ENCODE measurements around the gene NTRK2. TPM values are rescaled to one million over a fixed set of nuclear protein-coding genes. Genes with fewer than 3 reads are reported as not detected.

NTRK2 gene
- total RNA-seq, 5 donors from 2014 or later (not counting 1 experiment from before 2014, with no cell fraction given): 0.05 to 0.39 (median 0.12) TPM; not detected in 1

DNA sequence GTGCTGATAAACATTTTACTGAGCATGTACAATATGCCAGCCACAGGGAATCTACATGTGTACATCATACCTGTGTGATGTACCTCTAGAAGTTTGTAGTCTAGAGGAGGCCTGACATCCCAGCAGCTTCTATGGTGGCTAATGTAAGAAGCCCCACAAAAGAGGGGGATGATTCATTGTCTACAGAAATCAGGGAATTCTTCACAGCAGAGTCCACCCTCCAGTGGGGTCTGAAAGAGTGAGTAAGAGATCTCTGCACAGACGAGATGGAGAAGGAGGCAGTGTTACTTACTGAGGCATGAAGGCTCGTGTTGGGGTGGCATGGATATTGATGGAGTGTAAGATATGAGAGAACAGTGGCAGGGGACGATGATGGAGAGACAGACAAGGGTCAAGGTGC is 103.0 kb downstream of the NTRK2 start:
- no peaks in the 10 kb centered on the region for H3K9me3 ChIP-seq
- ChIA-PET POLR2A (no interaction called here), CTCF (no interaction called here)
- Mint-ChIP-seq H3K4me1 (no peaks in the 10 kb centered on the region), H3K9me3 (peaks cover 0 to 4% (median 0%) of the 10 kb centered on the region in 3 donors), H3K4me3 (no peak overlapping the region), H3K27me3 (peaks cover 0 to 4% of the 10 kb centered on the region in 2 donors), H3K36me3 (no peaks in the 10 kb centered on the region), H3K27ac (no peak overlapping the region)
- H3K36me3 ChIP-seq (ENCODE audit: control insufficient read depth in 2 of 2, extremely low read depth in 1 of 2, insufficient read depth in 1 of 2, low read length in 1 of 2): no peaks in the 10 kb centered on the region
- peaks cover 0 to 2% of the 10 kb centered on the region in 2 experiments for H3K27me3 ChIP-seq (replicated peaks in 1 of 2; ENCODE audit: control insufficient read depth in 2 of 2, extremely low read depth in 1 of 2, insufficient read depth in 2 of 2, low read length in 1 of 2)
- ATAC-seq (replicated peaks in 1 of 4): no peak
- WGBS (ENCODE audit: insufficient coverage): 72% methylated on average over 3 of the region's 3 CpGs
- H3K4me3 ChIP-seq (ENCODE audit: control insufficient read depth in 1 of 2, extremely low read depth in 1 of 2, low read length in 1 of 2): no peak overlapping the region
- no peak for DNase-seq
- H3K4me1 ChIP-seq (ENCODE audit: control insufficient read depth in 1 of 2, extremely low read depth in 1 of 2, insufficient read depth in 2 of 2, low read length in 2 of 2): no peaks in the 10 kb centered on the region
- H3K27ac ChIP-seq (ENCODE audit: low read length): no peak overlapping the region

- peaks cover 0 to 4% of the 10 kb centered on the region in 2 donors for H3K27me3 Mint-ChIP-seq
- H3K36me3 Mint-ChIP-seq: no peaks in the 10 kb centered on the region
- no peaks in the 10 kb centered on the region for H3K4me1 Mint-ChIP-seq
- ChIA-PET CTCF (no interaction called here), POLR2A (no interaction called here)
- Histone ChIP-seq H3K4me1 (ENCODE audit: control insufficient read depth in 1 of 2, extremely low read depth in 1 of 2, insufficient read depth in 2 of 2, low read length in 2 of 2) (no peaks in the 10 kb centered on the region), H3K4me3 (ENCODE audit: control insufficient read depth in 1 of 2, extremely low read depth in 1 of 2, low read length in 1 of 2) (no peak overlapping the region), H3K36me3 (ENCODE audit: control insufficient read depth in 2 of 2, extremely low read depth in 1 of 2, insufficient read depth in 1 of 2, low read length in 1 of 2) (no peaks in the 10 kb centered on the region), H3K27ac (ENCODE audit: low read length) (no peak overlapping the region), H3K9me3 (no peaks in the 10 kb centered on the region), H3K27me3 (replicated peaks in 1 of 2; ENCODE audit: control insufficient read depth in 2 of 2, extremely low read depth in 1 of 2, insufficient read depth in 2 of 2, low read length in 1 of 2) (peaks cover 0 to 2% of the 10 kb centered on the region in 2 experiments)
- no peak overlapping the region for H3K27ac Mint-ChIP-seq
- no peak for ATAC-seq (replicated peaks in 1 of 4)
- no peak for DNase-seq
- no peak overlapping the region for H3K4me3 Mint-ChIP-seq
- peaks cover 0 to 4% (median 0%) of the 10 kb centered on the region in 3 donors for H3K9me3 Mint-ChIP-seq
Measured at GRCh38 chr9:84773022-84773421, 103.5 kb downstream of the NTRK2 start.

DNA sequence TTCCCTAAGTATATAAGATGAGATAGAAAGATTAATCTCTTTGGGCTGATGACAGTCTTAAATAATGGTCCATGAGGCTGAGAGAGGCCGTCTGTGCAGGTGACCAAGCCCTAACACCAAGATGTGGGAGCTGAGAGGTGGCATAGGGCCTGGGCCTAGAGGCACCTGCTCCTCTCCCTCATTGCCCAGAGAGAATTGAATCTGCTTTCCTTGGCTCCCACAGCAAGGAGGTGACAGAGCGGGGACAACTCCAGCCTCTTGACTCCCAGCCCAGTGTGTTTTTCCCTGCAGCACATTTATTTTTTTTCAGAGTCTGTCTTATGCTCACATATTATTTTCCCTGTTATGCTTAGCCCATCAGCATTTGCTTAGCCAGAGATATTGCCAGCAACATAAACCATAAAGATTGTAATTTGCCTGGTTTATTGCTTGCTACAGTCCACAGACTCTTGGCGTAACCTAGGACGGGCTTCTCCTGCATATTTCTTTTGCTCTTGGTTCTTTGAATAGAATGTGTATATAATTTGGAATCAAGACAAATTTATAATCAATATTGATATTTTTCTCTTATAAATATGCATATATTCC is 105.6 kb downstream of the NTRK2 start:
- WGBS (ENCODE audit: insufficient coverage): 75% methylated on average over 2 of the region's 4 CpGs
- POLR2A ChIA-PET: no interaction called here

GRCh38 chr9:84778570-84778969 is 109.0 kb downstream of the NTRK2 start:
- Histone ChIP-seq H3K4me3 (ENCODE audit: control insufficient read depth in 1 of 2, extremely low read depth in 1 of 2, low read length in 1 of 2) (no peak overlapping the region), H3K36me3 (ENCODE audit: control insufficient read depth in 2 of 2, extremely low read depth in 1 of 2, insufficient read depth in 1 of 2, low read length in 1 of 2) (no peaks in the 10 kb centered on the region), H3K4me1 (ENCODE audit: control insufficient read depth in 1 of 2, extremely low read depth in 1 of 2, insufficient read depth in 2 of 2, low read length in 2 of 2) (no peaks in the 10 kb centered on the region), H3K9me3 (no peaks in the 10 kb centered on the region), H3K27ac (ENCODE audit: low read length) (no peak overlapping the region), H3K27me3 (replicated peaks in 1 of 2; ENCODE audit: control insufficient read depth in 2 of 2, extremely low read depth in 1 of 2, insufficient read depth in 2 of 2, low read length in 1 of 2) (peaks cover 0 to 2% of the 10 kb centered on the region in 2 experiments)
- no peaks in the 10 kb centered on the region for H3K36me3 Mint-ChIP-seq
- no peak for DNase-seq
- no peak overlapping the region for H3K27ac Mint-ChIP-seq
- no peaks in the 10 kb centered on the region for H3K4me1 Mint-ChIP-seq
- no peak overlapping the region for H3K4me3 Mint-ChIP-seq
- H3K27me3 Mint-ChIP-seq: peaks cover 4 to 9% of the 10 kb centered on the region in 2 donors
- ATAC-seq (replicated peaks in 1 of 4): no peak
- POLR2A ChIA-PET: no interaction called here
- 75% methylated on average over 1 of the region's 5 CpGs for WGBS (ENCODE audit: insufficient coverage)
- peaks cover 0 to 8% (median 0%) of the 10 kb centered on the region in 3 donors for H3K9me3 Mint-ChIP-seq
- CTCF ChIA-PET: no interaction called here

More for the DNA sequence above, 105.6 kb downstream of the NTRK2 start:
- Mint-ChIP-seq H3K36me3 (no peaks in the 10 kb centered on the region), H3K4me3 (no peak overlapping the region), H3K4me1 (no peaks in the 10 kb centered on the region), H3K9me3 (peaks cover 0 to 4% (median 0%) of the 10 kb centered on the region in 3 donors), H3K27me3 (peaks cover 0 to 4% of the 10 kb centered on the region in 2 donors), H3K27ac (no peak overlapping the region)
- CTCF ChIA-PET: no interaction called here
- Histone ChIP-seq H3K27ac (ENCODE audit: low read length) (no peak overlapping the region), H3K4me1 (ENCODE audit: control insufficient read depth in 1 of 2, extremely low read depth in 1 of 2, insufficient read depth in 2 of 2, low read length in 2 of 2) (no peaks in the 10 kb centered on the region), H3K27me3 (replicated peaks in 1 of 2; ENCODE audit: control insufficient read depth in 2 of 2, extremely low read depth in 1 of 2, insufficient read depth in 2 of 2, low read length in 1 of 2) (peaks cover 0 to 2% of the 10 kb centered on the region in 2 experiments), H3K36me3 (ENCODE audit: control insufficient read depth in 2 of 2, extremely low read depth in 1 of 2, insufficient read depth in 1 of 2, low read length in 1 of 2) (no peaks in the 10 kb centered on the region), H3K9me3 (no peaks in the 10 kb centered on the region), H3K4me3 (ENCODE audit: control insufficient read depth in 1 of 2, extremely low read depth in 1 of 2, low read length in 1 of 2) (no peak overlapping the region)
- DNase-seq (no peak), ATAC-seq (replicated peaks in 1 of 4) (no peak)

DNA sequence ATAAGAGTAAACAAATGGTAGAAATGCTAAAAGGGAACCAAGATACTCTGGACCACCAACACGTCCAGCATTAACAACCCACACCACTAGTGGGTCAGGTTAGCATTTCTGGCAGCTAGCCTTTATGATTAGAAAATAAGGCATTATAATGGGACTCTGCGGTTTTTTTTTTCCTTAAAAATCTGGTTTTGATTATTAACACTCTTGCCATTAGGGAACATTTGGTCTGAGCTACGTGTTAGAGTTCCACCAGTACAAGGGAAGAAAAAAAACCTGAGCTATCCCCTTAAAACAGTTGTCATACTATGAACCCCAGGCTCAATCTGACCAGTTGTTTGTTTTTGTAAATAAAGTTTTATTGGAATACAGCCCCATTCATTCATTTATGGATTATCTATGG is 110.4 kb downstream of the NTRK2 start:
- no peak overlapping the region for H3K27ac ChIP-seq (ENCODE audit: low read length)
- no peaks in the 10 kb centered on the region for H3K4me1 ChIP-seq (ENCODE audit: control insufficient read depth in 1 of 2, extremely low read depth in 1 of 2, insufficient read depth in 2 of 2, low read length in 2 of 2)
- no CpG with 5 or more reads among the region's 3 CpGs for WGBS (ENCODE audit: insufficient coverage)
- no peaks in the 10 kb centered on the region for H3K36me3 ChIP-seq (ENCODE audit: control insufficient read depth in 2 of 2, extremely low read depth in 1 of 2, insufficient read depth in 1 of 2, low read length in 1 of 2)
- ATAC-seq (replicated peaks in 1 of 4): no peak
- Mint-ChIP-seq H3K4me3 (no peak overlapping the region), H3K27ac (no peak overlapping the region), H3K4me1 (no peaks in the 10 kb centered on the region), H3K36me3 (no peaks in the 10 kb centered on the region), H3K9me3 (peaks cover 0 to 5% (median 0%) of the 10 kb centered on the region in 3 donors), H3K27me3 (peaks cover 5% of the 10 kb centered on the region in 2 donors)
- ChIA-PET POLR2A (interaction anchor here in 1 of 2 donors (0.7 kb wide), 1 partner anchor 1809 kb away, joined by 3 read pairs; no protein-coding TSS in a partner anchor), CTCF (no interaction called here)
- peaks cover 0 to 2% of the 10 kb centered on the region in 2 experiments for H3K27me3 ChIP-seq (replicated peaks in 1 of 2; ENCODE audit: control insufficient read depth in 2 of 2, extremely low read depth in 1 of 2, insufficient read depth in 2 of 2, low read length in 1 of 2)
- DNase-seq: no peak
- no peak overlapping the region for H3K4me3 ChIP-seq (ENCODE audit: control insufficient read depth in 1 of 2, extremely low read depth in 1 of 2, low read length in 1 of 2)
- no peaks in the 10 kb centered on the region for H3K9me3 ChIP-seq

- Histone ChIP-seq H3K27ac (ENCODE audit: low read length) (no peak overlapping the region), H3K4me3 (ENCODE audit: control insufficient read depth in 1 of 2, extremely low read depth in 1 of 2, low read length in 1 of 2) (no peak overlapping the region), H3K4me1 (ENCODE audit: control insufficient read depth in 1 of 2, extremely low read depth in 1 of 2, insufficient read depth in 2 of 2, low read length in 2 of 2) (no peaks in the 10 kb centered on the region), H3K36me3 (ENCODE audit: control insufficient read depth in 2 of 2, extremely low read depth in 1 of 2, insufficient read depth in 1 of 2, low read length in 1 of 2) (no peaks in the 10 kb centered on the region), H3K27me3 (replicated peaks in 1 of 2; ENCODE audit: control insufficient read depth in 2 of 2, extremely low read depth in 1 of 2, insufficient read depth in 2 of 2, low read length in 1 of 2) (no peaks in the 10 kb centered on the region), H3K9me3 (no peaks in the 10 kb centered on the region)
- H3K4me3 Mint-ChIP-seq: no peak overlapping the region
- ChIA-PET POLR2A (interaction anchor here in 1 of 2 donors (0.7 kb wide), 1 partner anchor 1809 kb away, joined by 3 read pairs; no protein-coding TSS in a partner anchor), CTCF (interaction anchor here in 1 of 2 donors (1.5 kb wide), 1 partner anchor 383 kb away, joined by 3 read pairs; no protein-coding TSS in a partner anchor)
- H3K9me3 Mint-ChIP-seq: peaks cover 0 to 5% (median 0%) of the 10 kb centered on the region in 3 donors
- no peaks in the 10 kb centered on the region for H3K4me1 Mint-ChIP-seq
- WGBS (ENCODE audit: insufficient coverage): no CpG with 5 or more reads among the region's 5 CpGs
- no peaks in the 10 kb centered on the region for H3K36me3 Mint-ChIP-seq
- H3K27me3 Mint-ChIP-seq: peaks cover 5% of the 10 kb centered on the region in 2 donors
- ATAC-seq (replicated peaks in 1 of 4): no peak
- no peak overlapping the region for H3K27ac Mint-ChIP-seq
- no peak for DNase-seq
Measured at GRCh38 chr9:84780385-84780784, 110.9 kb downstream of the NTRK2 start.
